ENCODE measurements around the gene CCT6A. TPM values are rescaled to one million over a fixed set of nuclear protein-coding genes. Genes with fewer than 3 reads are reported as not detected.
A peak's percentile ranks its signal among the peaks of the same experiment; 100 is the strongest.
"Not testable (repeated sequence)": the region's sequence is repeated elsewhere in the genome, so short reads cannot be mapped to it uniquely, and the experiment has no call there.

Gene CCT6A
- 149 and 174 TPM in 2 replicates for total RNA-seq (2014; rRNA removed; shearing (Covaris generic); ENCODE audit: low replicate concordance)

- peak within 1 kb of the TSS; percentile 93 for H3K4me2 ChIP-seq (ENCODE audit: low read depth, low read length, poor library complexity, severe bottlenecking)
- peaks cover 48% of the 10 kb centered on the region for H3K4me1 ChIP-seq (ENCODE audit: low read length)
- peaks cover 11% of the 10 kb centered on the region for H4K20me1 ChIP-seq (ENCODE audit: insufficient read depth, low read depth, low read length)
- no peaks in the 10 kb centered on the region for H3K9me3 ChIP-seq (ENCODE audit: low read length)
- peak within 1 kb of the TSS; percentile 90 for H3K4me3 ChIP-seq (ENCODE audit: low read length)
- peak; percentile 100 for DNase-seq
- H2AFZ ChIP-seq (ENCODE audit: low read length), result no peak within 1 kb of the TSS
- peak within 1 kb of the TSS; percentile 88 for H3K27ac ChIP-seq (ENCODE audit: low read length)
- H3K9me2 ChIP-seq (replicated peaks; ENCODE audit: insufficient read depth, low read length), result no peaks in the 10 kb centered on the region
- H3K36me3 ChIP-seq (ENCODE audit: insufficient read depth, low read length), result peaks cover 34% of the 10 kb centered on the region
- peak within 1 kb of the TSS; percentile 98 for H3K9ac ChIP-seq (ENCODE audit: low read length)
- H3K79me2 ChIP-seq (ENCODE audit: low read length), result peaks cover 82% of the 10 kb centered on the region
- no peaks in the 10 kb centered on the region for H3K27me3 ChIP-seq (ENCODE audit: low read length)
These were observed at the start of gene CCT6A, which contains the start of gene PSPH for GRCh38 chr7:56051339-56052191. CCT6A (plus strand) TSS chr7:56051765; CDS start chr7:56051849, 84 bp downstream. PSPH (minus strand) TSS chr7:56051444; CDS start chr7:56021212, 30,232 bp downstream.

- Histone ChIP-seq H3K4me1 (ENCODE audit: low read length) (peaks cover 6% of the 10 kb centered on the region), H3K36me3 (ENCODE audit: insufficient read depth, low read length) (peaks cover 3% of the 10 kb centered on the region; the same call in 1 of the 2 replicates), H3K4me3 (ENCODE audit: low read length) (no peak overlapping the region), H3K4me2 (ENCODE audit: low read depth, low read length, poor library complexity, severe bottlenecking) (no peak overlapping the region), H3K9ac (ENCODE audit: low read length) (no peak overlapping the region), H3K9me3 (ENCODE audit: low read length) (no peaks in the 10 kb centered on the region), H3K79me2 (ENCODE audit: low read length) (no peaks in the 10 kb centered on the region), H4K20me1 (ENCODE audit: insufficient read depth, low read depth, low read length) (no peaks in the 10 kb centered on the region), H2AFZ (ENCODE audit: low read length) (no peak overlapping the region), H3K27ac (ENCODE audit: low read length) (no peak overlapping the region), H3K9me2 (replicated peaks; ENCODE audit: insufficient read depth, low read length) (no peaks in the 10 kb centered on the region), H3K27me3 (ENCODE audit: low read length) (no peaks in the 10 kb centered on the region)
- no peak for DNase-seq
These were observed 47.8 kb upstream of the CCT6A start for GRCh38 chr7:56003749-56004148.

- Histone ChIP-seq H3K9me2 (replicated peaks; ENCODE audit: insufficient read depth, low read length) (no peaks in the 10 kb centered on the region), H3K27ac (ENCODE audit: low read length) (no peak overlapping the region), H3K4me3 (ENCODE audit: low read length) (no peak overlapping the region), H3K79me2 (ENCODE audit: low read length) (no peaks in the 10 kb centered on the region), H3K4me1 (ENCODE audit: low read length) (peaks cover 6% of the 10 kb centered on the region), H2AFZ (ENCODE audit: low read length) (no peak overlapping the region), H3K36me3 (ENCODE audit: insufficient read depth, low read length) (peaks cover 3% of the 10 kb centered on the region; the same call in 1 of the 2 replicates), H3K9me3 (ENCODE audit: low read length) (no peaks in the 10 kb centered on the region), H3K27me3 (ENCODE audit: low read length) (no peaks in the 10 kb centered on the region), H4K20me1 (ENCODE audit: insufficient read depth, low read depth, low read length) (no peaks in the 10 kb centered on the region), H3K9ac (ENCODE audit: low read length) (no peak overlapping the region), H3K4me2 (ENCODE audit: low read depth, low read length, poor library complexity, severe bottlenecking) (peak overlapping the region; percentile 1)
- DNase-seq, result peak; percentile 46
These were observed 44.4 kb upstream of the CCT6A start for GRCh38 chr7:56007167-56007652.

- no peaks in the 10 kb centered on the region for H4K20me1 ChIP-seq (ENCODE audit: insufficient read depth, low read depth, low read length)
- no peak overlapping the region for H3K4me2 ChIP-seq (ENCODE audit: low read depth, low read length, poor library complexity, severe bottlenecking)
- peaks cover 3% of the 10 kb centered on the region; the same call in 1 of the 2 replicates for H3K36me3 ChIP-seq (ENCODE audit: insufficient read depth, low read length)
- no peak overlapping the region for H3K9ac ChIP-seq (ENCODE audit: low read length)
- H3K4me1 ChIP-seq (ENCODE audit: low read length), result peaks cover 6% of the 10 kb centered on the region
- no peaks in the 10 kb centered on the region for H3K9me3 ChIP-seq (ENCODE audit: low read length)
- H3K9me2 ChIP-seq (replicated peaks; ENCODE audit: insufficient read depth, low read length), result no peaks in the 10 kb centered on the region
- H2AFZ ChIP-seq (ENCODE audit: low read length), result no peak overlapping the region
- H3K4me3 ChIP-seq (ENCODE audit: low read length), result no peak overlapping the region
- H3K79me2 ChIP-seq (ENCODE audit: low read length), result no peaks in the 10 kb centered on the region
- H3K27ac ChIP-seq (ENCODE audit: low read length), result no peak overlapping the region
- no peak for DNase-seq
- no peaks in the 10 kb centered on the region for H3K27me3 ChIP-seq (ENCODE audit: low read length)
These were observed 43.7 kb upstream of the CCT6A start for GRCh38 chr7:56007891-56008290.

GRCh38 chr7:56009695-56010094 is 41.9 kb upstream of the CCT6A start:
- peaks cover 3% of the 10 kb centered on the region for H3K36me3 ChIP-seq (ENCODE audit: insufficient read depth, low read length)

GRCh38 chr7:56017015-56017414 is 34.5 kb upstream of the CCT6A start:
- not testable (repeated sequence) for H4K20me1 ChIP-seq (ENCODE audit: insufficient read depth, low read depth, low read length); H3K36me3 ChIP-seq (ENCODE audit: insufficient read depth, low read length); DNase-seq; H3K4me2 ChIP-seq (ENCODE audit: low read depth, low read length, poor library complexity, severe bottlenecking); H3K27ac ChIP-seq (ENCODE audit: low read length); H3K9me2 ChIP-seq (replicated peaks; ENCODE audit: insufficient read depth, low read length); H3K27me3 ChIP-seq (ENCODE audit: low read length); H3K9ac ChIP-seq (ENCODE audit: low read length); H2AFZ ChIP-seq (ENCODE audit: low read length); H3K9me3 ChIP-seq (ENCODE audit: low read length); H3K79me2 ChIP-seq (ENCODE audit: low read length); H3K4me3 ChIP-seq (ENCODE audit: low read length); H3K4me1 ChIP-seq (ENCODE audit: low read length)

More at GRCh38 chr7:56009695-56010094, 41.9 kb upstream of the CCT6A start:
- H3K27me3 ChIP-seq (ENCODE audit: low read length), result no peaks in the 10 kb centered on the region
- H2AFZ ChIP-seq (ENCODE audit: low read length), result no peak overlapping the region
- no peaks in the 10 kb centered on the region for H3K9me3 ChIP-seq (ENCODE audit: low read length)
- DNase-seq, result no peak
- no peak overlapping the region for H3K4me3 ChIP-seq (ENCODE audit: low read length)
- peaks cover 6% of the 10 kb centered on the region for H3K4me1 ChIP-seq (ENCODE audit: low read length)
- H3K79me2 ChIP-seq (ENCODE audit: low read length), result no peaks in the 10 kb centered on the region
- H3K27ac ChIP-seq (ENCODE audit: low read length), result no peak overlapping the region
- H4K20me1 ChIP-seq (ENCODE audit: insufficient read depth, low read depth, low read length), result no peaks in the 10 kb centered on the region
- H3K9me2 ChIP-seq (replicated peaks; ENCODE audit: insufficient read depth, low read length), result no peaks in the 10 kb centered on the region
- H3K4me2 ChIP-seq (ENCODE audit: low read depth, low read length, poor library complexity, severe bottlenecking), result no peak overlapping the region
- H3K9ac ChIP-seq (ENCODE audit: low read length), result no peak overlapping the region

- Histone ChIP-seq H2AFZ (ENCODE audit: low read length) (no peak overlapping the region), H3K4me2 (ENCODE audit: low read depth, low read length, poor library complexity, severe bottlenecking) (no peak overlapping the region), H3K4me1 (ENCODE audit: low read length) (no peaks in the 10 kb centered on the region), H3K36me3 (ENCODE audit: insufficient read depth, low read length) (no peaks in the 10 kb centered on the region), H3K79me2 (ENCODE audit: low read length) (no peaks in the 10 kb centered on the region), H3K9me3 (ENCODE audit: low read length) (no peaks in the 10 kb centered on the region), H3K27me3 (ENCODE audit: low read length) (no peaks in the 10 kb centered on the region), H3K9me2 (replicated peaks; ENCODE audit: insufficient read depth, low read length) (no peaks in the 10 kb centered on the region), H3K4me3 (ENCODE audit: low read length) (no peak overlapping the region), H3K27ac (ENCODE audit: low read length) (no peak overlapping the region), H4K20me1 (ENCODE audit: insufficient read depth, low read depth, low read length) (no peaks in the 10 kb centered on the region), H3K9ac (ENCODE audit: low read length) (no peak overlapping the region)
- DNase-seq, result no peak
These were observed 32.1 kb upstream of the CCT6A start for GRCh38 chr7:56019501-56019900.

GRCh38 chr7:56023500-56023899 is 28.1 kb upstream of the CCT6A start:
- H3K27me3 ChIP-seq (ENCODE audit: low read length), result no peaks in the 10 kb centered on the region
- no peaks in the 10 kb centered on the region for H3K9me2 ChIP-seq (replicated peaks; ENCODE audit: insufficient read depth, low read length)
- no peak overlapping the region for H3K4me3 ChIP-seq (ENCODE audit: low read length)
- H2AFZ ChIP-seq (ENCODE audit: low read length), result no peak overlapping the region
- no peak overlapping the region for H3K9ac ChIP-seq (ENCODE audit: low read length)
- no peaks in the 10 kb centered on the region for H3K4me1 ChIP-seq (ENCODE audit: low read length)
- no peaks in the 10 kb centered on the region for H4K20me1 ChIP-seq (ENCODE audit: insufficient read depth, low read depth, low read length)
- no peak for DNase-seq
- H3K79me2 ChIP-seq (ENCODE audit: low read length), result peaks cover 8% of the 10 kb centered on the region; the same call in 1 of the 2 replicates
- H3K27ac ChIP-seq (ENCODE audit: low read length), result no peak overlapping the region
- H3K9me3 ChIP-seq (ENCODE audit: low read length), result no peaks in the 10 kb centered on the region
- H3K36me3 ChIP-seq (ENCODE audit: insufficient read depth, low read length), result peaks cover 3% of the 10 kb centered on the region; the same call in 1 of the 2 replicates
- H3K4me2 ChIP-seq (ENCODE audit: low read depth, low read length, poor library complexity, severe bottlenecking), result no peak overlapping the region
